GM21360 (cell line): ENCODE results near the gene APOA1.
"Not testable (repeated sequence)": the region's sequence is repeated elsewhere in the genome, so short reads cannot be mapped to it uniquely, and the experiment has no call there.

Experiments used
- ATAC-seq: cut with Tn5 transposase; IDR thresholded peaks from one replicate; pipeline ENCODE4 v1.9.1; 2021; ENCODE audit warnings: mild to moderate bottlenecking, moderate library complexity; ENCODE audit not compliant: unreplicated experiment

The APOA1 gene

GRCh38 chr11:116835042-116835772 lies 2.2 kb downstream of the APOA1 start:
- peak; percentile 13 for ATAC-seq

- not testable (repeated sequence) for ATAC-seq
These were observed 2.8 kb downstream of the APOA1 start for GRCh38 chr11:116834535-116835041.

GRCh38 chr11:116833816-116834534 lies 3.4 kb downstream of the APOA1 start:
- no peak for ATAC-seq

GRCh38 chr11:116833491-116833815 lies 4.0 kb downstream of the APOA1 start:
- ATAC-seq = no peak

GRCh38 chr11:116832350-116833290 lies 4.8 kb downstream of the APOA1 start:
- ATAC-seq = no peak

GRCh38 chr11:116831790-116832349 lies 5.6 kb downstream of the APOA1 start:
- no peak for ATAC-seq

- no peak for ATAC-seq
These were observed 7.1 kb downstream of the APOA1 start for GRCh38 chr11:116830184-116830912.

GRCh38 chr11:116829525-116830183 lies 7.8 kb downstream of the APOA1 start, which contains the start of gene APOC3:
APOC3 (plus strand) TSS chr11:116829907; CDS start chr11:116830583, 676 bp downstream.
- no peak for ATAC-seq

- no peak for ATAC-seq
These were observed 8.5 kb downstream of the APOA1 start for GRCh38 chr11:116828632-116829524.

GRCh38 chr11:116827461-116827860 lies 10.0 kb downstream of the APOA1 start:
- ATAC-seq = no peak

GRCh38 chr11:116826751-116827431 lies 10.5 kb downstream of the APOA1 start:
- ATAC-seq = no peak

- ATAC-seq = no peak
These were observed 11.3 kb downstream of the APOA1 start for GRCh38 chr11:116825854-116826750.

GRCh38 chr11:116825434-116825833 lies 12.0 kb downstream of the APOA1 start:
- no peak for ATAC-seq

GRCh38 chr11:116823031-116823843 lies 14.2 kb downstream of the APOA1 start, which contains the start of gene APOA4:
APOA4 (minus strand) TSS chr11:116823304; CDS start chr11:116823191, 113 bp downstream.
- ATAC-seq = no peak

- ATAC-seq = no peak
These were observed 14.8 kb downstream of the APOA1 start for GRCh38 chr11:116822575-116822974.
